Neural progenitor cell (in vitro differentiated cells): Measurements from ENCODE around the gene PXDN. TPM values are rescaled to one million over a fixed set of nuclear protein-coding genes. Genes with fewer than 3 reads are reported as not detected.
A peak's percentile ranks its signal among the peaks of the same experiment; 100 is the strongest.

Experiments
- DNase-seq: peaks from one replicate; pipeline ENCODE4 v3.0.0-alpha.2; 2016; ENCODE audit warnings: low spot score
- H2AFZ ChIP-seq: fragments of 200-600 bp; sonication (generic); replicated peaks from 2 replicates; pipeline ENCODE4 v1.6.1; 2016; ENCODE audit warnings: antibody characterized with exemption
- H3F3A ChIP-seq: fragments of 200-600 bp; sonication (generic); 2 replicates; pipeline ENCODE4 v1.6.1; 2016; ENCODE audit warnings: antibody characterized with exemption, low read depth
- H3K27ac ChIP-seq: fragments of 200-600 bp; sonication (generic); 2 replicates; pipeline ENCODE4 v1.5.1; 2016; ENCODE audit warnings: mild to moderate bottlenecking
- H3K27me3 ChIP-seq: fragments of 200-600 bp; sonication (generic); 2 replicates; pipeline ENCODE4 v1.6.1; 2016; ENCODE audit warnings: mild to moderate bottlenecking, moderate library complexity
- H3K36me3 ChIP-seq: fragments of 200-600 bp; sonication (generic); 2 replicates; pipeline ENCODE4 v1.5.1; 2016
- H3K4me1 ChIP-seq: fragments of 200-600 bp; sonication (generic); 2 replicates; pipeline ENCODE4 v1.6.1; 2016; ENCODE audit warnings: mixed run types
- H3K4me2 ChIP-seq: fragments of 200-600 bp; sonication (generic); 2 replicates; pipeline ENCODE4 v1.6.1; 2016
- H3K4me3 ChIP-seq: fragments of 200-600 bp; sonication (generic); 2 replicates; pipeline ENCODE4 v1.5.1; 2016
- H3K79me2 ChIP-seq: fragments of 200-600 bp; sonication (generic); 2 replicates; pipeline ENCODE4 v1.6.1; 2016; ENCODE audit warnings: low read depth
- H3K9ac ChIP-seq: fragments of 200-600 bp; sonication (generic); 2 replicates; pipeline ENCODE4 v1.6.1; 2016
- H3K9me3 ChIP-seq: fragments of 200-600 bp; sonication (generic); 2 replicates; pipeline ENCODE4 v1.5.1; 2016; ENCODE audit warnings: low read depth
- H4K20me1 ChIP-seq: fragments of 200-600 bp; sonication (generic); 2 replicates; pipeline ENCODE4 v1.6.1; 2016; ENCODE audit warnings: low read depth
- H3K27ac Mint-ChIP-seq: 3 replicates; pipeline ENCODE4 v1.8.0; 2021; ENCODE audit warnings: mixed read lengths
- H3K27me3 Mint-ChIP-seq: 2 replicates; pipeline ENCODE4 v1.8.0; 2022; ENCODE audit warnings: low read depth, mild to moderate bottlenecking, inconsistent platforms, moderate library complexity, mixed read lengths; ENCODE audit not compliant: insufficient read depth
- H3K36me3 Mint-ChIP-seq: 3 replicates; pipeline ENCODE4 v1.8.0; 2021; ENCODE audit warnings: mixed read lengths
- H3K4me1 Mint-ChIP-seq: 3 replicates; pipeline ENCODE4 v1.8.0; 2021; ENCODE audit warnings: mixed read lengths
- H3K4me3 Mint-ChIP-seq: 3 replicates; pipeline ENCODE4 v1.8.0; 2021; ENCODE audit warnings: mild to moderate bottlenecking, moderate library complexity, mixed read lengths
- H3K9me3 Mint-ChIP-seq: 3 replicates; pipeline ENCODE4 v1.8.0; 2020; ENCODE audit warnings: mixed read lengths
- EZH2 ChIP-seq: fragments of 200-600 bp; sonication (generic); IDR thresholded peaks from 2 replicates; pipeline ENCODE4 v1.6.1; 2017; ENCODE audit warnings: antibody characterized with exemption, mild to moderate bottlenecking, moderate library complexity
- EZH2phosphoT487 ChIP-seq: fragments of 200-600 bp; sonication (generic); IDR thresholded peaks from 2 replicates; pipeline ENCODE4 v1.6.1; 2017; ENCODE audit warnings: antibody characterized with exemption
- total RNA-seq: library from RNA; depleted of rRNA; stranded (reverse); fragments of >200 nt; gene quantifications from 2 replicates; pipeline ENCODE4 v1.2.3, GENCODE V29; 2015; ENCODE audit warnings: low replicate concordance
- TF ChIP-seq, protein P1 (sequence below): fragments of 200-600 bp; sonication (generic); IDR thresholded peaks from 2 replicates; pipeline ENCODE4 v1.5.1; 2017; ENCODE audit warnings: antibody characterized with exemption, mild to moderate bottlenecking

Gene PXDN
- 118 and 128 TPM in 2 replicates for total RNA-seq

- peak; percentile 76 for DNase-seq
- peaks cover 59% of the 10 kb centered on the region for H3K27me3 ChIP-seq
- TF ChIP-seq, protein P1, sequence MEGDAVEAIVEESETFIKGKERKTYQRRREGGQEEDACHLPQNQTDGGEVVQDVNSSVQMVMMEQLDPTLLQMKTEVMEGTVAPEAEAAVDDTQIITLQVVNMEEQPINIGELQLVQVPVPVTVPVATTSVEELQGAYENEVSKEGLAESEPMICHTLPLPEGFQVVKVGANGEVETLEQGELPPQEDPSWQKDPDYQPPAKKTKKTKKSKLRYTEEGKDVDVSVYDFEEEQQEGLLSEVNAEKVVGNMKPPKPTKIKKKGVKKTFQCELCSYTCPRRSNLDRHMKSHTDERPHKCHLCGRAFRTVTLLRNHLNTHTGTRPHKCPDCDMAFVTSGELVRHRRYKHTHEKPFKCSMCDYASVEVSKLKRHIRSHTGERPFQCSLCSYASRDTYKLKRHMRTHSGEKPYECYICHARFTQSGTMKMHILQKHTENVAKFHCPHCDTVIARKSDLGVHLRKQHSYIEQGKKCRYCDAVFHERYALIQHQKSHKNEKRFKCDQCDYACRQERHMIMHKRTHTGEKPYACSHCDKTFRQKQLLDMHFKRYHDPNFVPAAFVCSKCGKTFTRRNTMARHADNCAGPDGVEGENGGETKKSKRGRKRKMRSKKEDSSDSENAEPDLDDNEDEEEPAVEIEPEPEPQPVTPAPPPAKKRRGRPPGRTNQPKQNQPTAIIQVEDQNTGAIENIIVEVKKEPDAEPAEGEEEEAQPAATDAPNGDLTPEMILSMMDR, result no peak
- H2AFZ ChIP-seq, result peak within 1 kb of the TSS; percentile 4
- H3K9ac ChIP-seq, result peak within 1 kb of the TSS; percentile 37
- H4K20me1 ChIP-seq, result peaks cover 37% of the 10 kb centered on the region
- no peaks in the 10 kb centered on the region for H3K9me3 ChIP-seq
- peak within 1 kb of the TSS; percentile 53 for H3K27ac ChIP-seq
- peak within 1 kb of the TSS; percentile 83 for H3K4me2 ChIP-seq
- peaks cover 23% of the 10 kb centered on the region for H3K9me3 Mint-ChIP-seq
- H3K4me3 ChIP-seq, result peak within 1 kb of the TSS; percentile 93
- H3K4me1 Mint-ChIP-seq, result peaks cover 21% of the 10 kb centered on the region
- H3K36me3 Mint-ChIP-seq, result peaks cover 23% of the 10 kb centered on the region
- peaks cover 12% of the 10 kb centered on the region for H3K4me1 ChIP-seq
- peaks cover 23% of the 10 kb centered on the region for H3K27me3 Mint-ChIP-seq
- peak within 1 kb of the TSS; percentile 96 for H3K4me3 Mint-ChIP-seq
- peaks cover 35% of the 10 kb centered on the region for H3K79me2 ChIP-seq
- H3K36me3 ChIP-seq, result no peaks in the 10 kb centered on the region
- H3K27ac Mint-ChIP-seq, result peak within 1 kb of the TSS; percentile 57
- peaks cover 22% of the 10 kb centered on the region for H3F3A ChIP-seq
Observed at GRCh38 chr2:1744446-1745170, at the start of gene PXDN. Gene PXDN (minus strand): TSS chr2:1744515. CDS start chr2:1744455, 60 bp downstream.

GRCh38 chr2:1793868-1794445, 49.6 kb upstream of the PXDN start:
- no peak for TF ChIP-seq EZH2phosphoT487
- TF ChIP-seq EZH2, result no peak
- TF ChIP-seq, protein P1, result no peak
- Mint-ChIP-seq H3K27ac (no peak overlapping the region), H3K4me3 (no peak overlapping the region), H3K9me3 (peaks cover 2% of the 10 kb centered on the region), H3K36me3 (peaks cover 1% of the 10 kb centered on the region), H3K27me3 (peaks cover 11% of the 10 kb centered on the region), H3K4me1 (peaks cover 21% of the 10 kb centered on the region)
- Histone ChIP-seq H3F3A (no peaks in the 10 kb centered on the region), H3K79me2 (no peaks in the 10 kb centered on the region), H3K9me3 (no peaks in the 10 kb centered on the region), H3K27me3 (no peaks in the 10 kb centered on the region), H3K4me1 (no peaks in the 10 kb centered on the region), H3K9ac (no peak overlapping the region), H3K4me2 (no peak overlapping the region), H3K36me3 (no peaks in the 10 kb centered on the region), H4K20me1 (no peaks in the 10 kb centered on the region), H2AFZ (no peak overlapping the region), H3K27ac (no peak overlapping the region), H3K4me3 (no peak overlapping the region)
- no peak for DNase-seq

DNA sequence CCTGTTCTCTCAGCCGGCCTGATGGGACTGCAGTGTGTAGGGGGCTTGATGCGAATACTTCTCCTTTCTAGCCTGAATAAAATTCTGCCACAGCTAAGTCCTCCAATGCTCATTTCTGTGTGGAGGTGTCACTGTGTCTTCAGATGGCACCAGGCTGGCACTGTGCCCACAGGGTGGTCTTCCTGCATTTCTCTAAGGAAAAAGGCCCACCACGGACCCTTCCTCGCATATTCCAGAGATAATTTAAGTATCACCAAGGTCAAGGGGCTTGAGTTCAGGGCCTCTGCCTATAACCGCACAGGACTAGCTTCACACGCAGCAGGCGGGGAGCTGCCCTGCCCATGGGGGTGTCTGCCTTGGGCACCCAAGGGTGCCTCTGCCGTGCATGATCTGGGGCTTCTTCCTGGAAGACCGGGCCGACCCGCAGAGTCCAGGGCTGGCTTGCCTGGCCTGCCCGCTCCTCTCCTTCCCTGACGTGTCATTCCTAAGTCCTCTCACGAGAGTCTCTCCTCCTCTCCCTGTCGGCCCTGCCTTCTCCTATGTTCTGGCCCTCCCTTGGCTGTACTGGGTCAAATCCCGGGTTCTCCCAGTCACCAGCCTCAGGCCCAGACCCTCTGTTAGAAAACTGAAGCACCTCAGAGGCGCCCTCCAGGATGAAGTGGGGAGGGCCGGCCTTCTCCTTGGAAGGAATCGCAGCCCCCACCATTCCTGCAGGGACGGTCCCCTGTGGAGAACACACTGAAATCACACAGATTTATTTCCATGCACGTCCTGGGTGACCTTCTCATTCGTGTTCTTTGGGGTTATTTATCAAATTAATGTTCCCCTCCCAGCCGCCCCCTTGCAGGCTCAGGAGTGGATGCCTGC, 48.9 kb upstream of the PXDN start:
- no peak for DNase-seq
- no peaks in the 10 kb centered on the region for H3K9me3 ChIP-seq
- no peak overlapping the region for H2AFZ ChIP-seq
- no peaks in the 10 kb centered on the region for H3K79me2 ChIP-seq
- no peak for TF ChIP-seq EZH2
- TF ChIP-seq, protein P1, result no peak
- no peak for TF ChIP-seq EZH2phosphoT487
- H3K4me1 Mint-ChIP-seq, result peaks cover 27% of the 10 kb centered on the region
- no peak overlapping the region for H3K9ac ChIP-seq
- no peak overlapping the region for H3K4me3 Mint-ChIP-seq
- no peak overlapping the region for H3K27ac Mint-ChIP-seq
- no peak overlapping the region for H3K4me3 ChIP-seq
- H3K27ac ChIP-seq, result no peak overlapping the region
- H3K27me3 Mint-ChIP-seq, result peaks cover 11% of the 10 kb centered on the region
- H3F3A ChIP-seq, result no peaks in the 10 kb centered on the region
- peaks cover 7% of the 10 kb centered on the region for H3K4me1 ChIP-seq
- peaks cover 1% of the 10 kb centered on the region for H3K36me3 Mint-ChIP-seq
- H4K20me1 ChIP-seq, result no peaks in the 10 kb centered on the region
- H3K36me3 ChIP-seq, result no peaks in the 10 kb centered on the region
- no peaks in the 10 kb centered on the region for H3K27me3 ChIP-seq
- peaks cover 2% of the 10 kb centered on the region for H3K9me3 Mint-ChIP-seq
- no peak overlapping the region for H3K4me2 ChIP-seq
